ENCODE data around the gene CTIF.

The CTIF gene

DNA sequence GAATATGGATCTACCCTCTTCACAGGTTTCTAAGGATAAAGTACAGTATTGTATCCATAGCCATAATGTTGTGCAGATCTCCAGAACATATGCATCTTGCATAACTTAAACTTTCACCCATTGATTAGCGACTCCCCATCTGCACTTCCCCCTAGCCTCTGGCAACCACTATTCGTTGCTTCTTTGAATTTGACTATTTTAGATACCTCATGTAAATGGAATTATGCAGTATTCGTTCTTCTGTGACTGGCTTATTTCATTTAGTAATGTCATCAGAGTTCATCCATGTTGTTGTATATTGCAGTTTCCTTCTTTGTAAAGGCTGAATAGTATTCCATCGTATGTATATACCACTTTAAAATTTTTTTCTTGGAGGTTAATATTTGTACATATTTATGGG, 283.0 kb downstream of the CTIF start:
- TF ChIP-seq, protein P1, sequence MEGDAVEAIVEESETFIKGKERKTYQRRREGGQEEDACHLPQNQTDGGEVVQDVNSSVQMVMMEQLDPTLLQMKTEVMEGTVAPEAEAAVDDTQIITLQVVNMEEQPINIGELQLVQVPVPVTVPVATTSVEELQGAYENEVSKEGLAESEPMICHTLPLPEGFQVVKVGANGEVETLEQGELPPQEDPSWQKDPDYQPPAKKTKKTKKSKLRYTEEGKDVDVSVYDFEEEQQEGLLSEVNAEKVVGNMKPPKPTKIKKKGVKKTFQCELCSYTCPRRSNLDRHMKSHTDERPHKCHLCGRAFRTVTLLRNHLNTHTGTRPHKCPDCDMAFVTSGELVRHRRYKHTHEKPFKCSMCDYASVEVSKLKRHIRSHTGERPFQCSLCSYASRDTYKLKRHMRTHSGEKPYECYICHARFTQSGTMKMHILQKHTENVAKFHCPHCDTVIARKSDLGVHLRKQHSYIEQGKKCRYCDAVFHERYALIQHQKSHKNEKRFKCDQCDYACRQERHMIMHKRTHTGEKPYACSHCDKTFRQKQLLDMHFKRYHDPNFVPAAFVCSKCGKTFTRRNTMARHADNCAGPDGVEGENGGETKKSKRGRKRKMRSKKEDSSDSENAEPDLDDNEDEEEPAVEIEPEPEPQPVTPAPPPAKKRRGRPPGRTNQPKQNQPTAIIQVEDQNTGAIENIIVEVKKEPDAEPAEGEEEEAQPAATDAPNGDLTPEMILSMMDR (IDR thresholded peaks at IDR 0.05), result no peak

DNA sequence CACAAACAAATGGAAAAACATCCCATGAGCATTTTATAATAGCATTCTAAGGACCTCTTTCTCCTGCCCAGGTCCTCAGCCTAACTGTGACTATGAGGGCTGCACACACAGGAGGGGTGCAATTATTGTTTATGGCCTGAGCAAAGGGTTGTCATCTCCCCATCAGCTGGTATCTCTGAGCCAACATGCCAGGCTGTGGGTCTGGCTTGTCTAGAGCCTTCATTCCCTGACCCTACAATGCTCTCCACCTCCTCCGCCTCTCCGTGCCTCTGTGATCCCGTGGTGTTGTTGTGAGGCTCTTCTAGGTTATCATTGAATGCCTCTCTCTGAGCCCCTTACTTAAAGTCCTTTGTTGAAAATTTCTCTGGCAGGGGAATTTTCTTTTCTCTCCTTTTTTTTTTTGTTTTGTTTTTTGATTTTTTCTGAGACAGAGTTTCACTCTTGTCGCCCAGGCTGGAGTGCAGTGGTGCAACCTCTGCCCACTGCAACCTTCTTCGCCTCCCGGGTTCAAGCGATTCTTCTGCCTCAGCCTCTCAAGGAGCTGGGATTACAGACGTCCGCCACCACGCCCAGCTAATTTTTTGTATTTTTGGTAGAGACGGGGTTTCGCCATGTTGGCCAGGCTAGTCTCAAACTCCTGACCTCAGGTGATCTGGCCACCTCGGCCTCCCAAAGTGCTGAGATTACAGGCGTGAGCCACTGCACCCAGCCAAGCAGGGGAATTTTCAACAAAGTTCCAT, 285.6 kb downstream of the CTIF start:
- TF ChIP-seq, protein P1 (IDR thresholded peaks at IDR 0.05), result no peak

DNA sequence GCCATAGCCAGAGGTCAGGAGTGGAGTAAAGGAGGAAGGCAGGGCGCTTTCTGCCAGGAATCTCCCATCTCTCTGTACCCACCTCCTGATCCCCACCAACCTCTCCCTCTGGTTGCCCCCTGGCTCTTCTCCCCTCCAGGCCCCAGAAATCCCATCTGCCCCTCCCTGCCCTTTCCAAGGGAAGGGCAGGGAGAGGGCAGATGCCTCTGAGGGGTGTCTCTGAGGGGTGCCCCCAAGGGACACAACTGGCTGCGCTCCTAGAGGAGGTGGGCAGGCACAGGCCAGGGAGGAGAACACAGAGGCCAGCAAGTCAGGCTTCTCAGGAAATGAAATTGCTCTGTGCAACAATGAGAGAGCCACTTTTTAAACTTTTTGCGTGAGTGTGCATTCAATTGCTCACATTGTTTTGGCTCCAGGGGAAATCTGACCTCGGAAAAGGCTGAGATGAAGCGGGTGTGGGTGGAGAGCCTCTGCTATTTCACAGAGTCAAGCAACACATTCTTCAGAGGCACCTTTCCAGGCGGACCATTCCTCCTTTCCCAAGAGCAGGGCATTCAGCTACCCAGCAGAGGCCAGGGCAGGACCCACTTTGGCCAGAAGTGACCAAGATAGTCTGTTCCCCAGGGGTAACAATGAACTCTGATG, 286.4 kb downstream of the CTIF start:
- TF ChIP-seq, protein P1 (IDR thresholded peaks at IDR 0.05), result no peak

DNA sequence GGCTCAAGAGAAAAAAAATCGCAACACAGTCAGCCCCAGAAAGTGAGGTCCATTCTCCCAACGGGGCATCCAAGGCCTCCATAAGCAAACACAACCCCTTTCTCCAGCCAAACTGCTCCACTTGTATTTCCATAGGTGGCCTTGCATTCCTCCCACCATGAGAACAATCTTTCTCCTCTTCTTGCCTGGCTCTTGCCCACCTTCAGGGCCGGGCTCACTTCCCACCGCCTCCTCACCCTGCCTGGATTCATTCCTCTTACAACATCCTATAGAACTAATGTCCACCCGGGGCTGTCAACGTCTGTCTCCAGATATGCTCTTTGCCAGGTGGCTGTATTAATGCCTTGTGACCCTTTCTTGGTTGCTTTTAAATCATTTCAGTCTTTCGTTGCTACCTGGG, 287.4 kb downstream of the CTIF start:
- TF ChIP-seq, protein P1 (IDR thresholded peaks at IDR 0.05), result no peak

DNA sequence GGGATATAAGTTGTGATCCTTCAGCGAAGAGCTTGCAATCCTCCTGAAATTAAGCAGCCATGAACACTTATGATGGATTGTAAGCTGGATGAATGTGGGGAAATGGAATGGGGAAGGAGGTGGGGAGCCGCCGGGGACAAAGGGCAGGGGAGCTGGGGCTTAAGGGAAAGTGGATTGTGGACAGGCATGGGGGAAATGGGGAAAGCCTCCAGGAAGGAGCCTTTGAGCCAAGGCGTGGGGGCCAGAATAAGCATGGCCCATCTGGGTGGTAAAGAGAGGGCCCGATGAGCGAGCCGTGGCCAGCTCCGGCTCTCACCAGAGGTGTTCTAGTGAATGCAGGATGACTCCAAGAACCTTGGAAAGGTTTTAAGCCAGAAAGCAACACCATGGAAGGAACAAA, 288.0 kb downstream of the CTIF start:
- TF ChIP-seq, protein P1 (IDR thresholded peaks at IDR 0.05), result no peak

DNA sequence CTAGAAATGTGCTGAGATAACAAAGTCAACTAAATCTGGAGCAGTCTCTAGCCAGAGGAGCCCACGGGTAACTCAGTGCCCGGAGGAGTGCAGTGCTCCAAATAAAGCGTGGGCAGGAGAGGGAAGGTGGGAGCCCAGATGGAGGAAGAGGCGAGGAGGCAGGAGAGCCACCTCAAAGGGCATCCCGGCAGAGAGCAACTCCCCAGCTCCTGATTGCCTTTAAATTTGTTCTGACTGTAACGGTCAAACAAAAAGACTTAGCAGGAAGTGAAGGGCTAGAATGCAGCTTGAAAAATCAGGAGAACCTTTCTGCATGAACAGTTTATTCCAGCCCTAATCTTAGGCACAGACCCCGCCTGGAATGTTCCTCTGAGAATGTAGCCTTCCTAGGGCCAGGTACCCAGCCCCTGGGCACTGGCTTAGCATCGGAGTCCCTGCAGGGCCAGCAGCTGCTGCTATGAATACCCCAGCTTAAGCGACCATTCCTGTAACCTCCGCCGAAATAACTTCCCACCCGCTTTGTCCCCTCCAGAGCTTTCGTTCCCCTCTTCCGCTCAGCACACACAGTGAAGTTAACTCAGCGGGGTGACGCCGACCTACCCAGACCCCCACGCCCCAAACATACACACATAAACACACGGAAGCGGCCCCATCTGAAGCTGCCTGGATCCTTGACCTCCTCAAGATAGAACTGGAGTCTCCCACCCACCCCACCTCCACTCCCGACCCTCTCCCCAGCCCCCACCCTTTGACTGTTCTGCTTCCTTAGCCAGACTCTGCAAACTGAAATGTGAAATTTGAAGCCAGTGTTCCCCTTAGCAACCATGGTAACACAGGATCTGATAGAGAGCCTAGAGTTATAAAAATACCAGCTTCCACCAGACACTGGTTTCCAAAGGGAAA, 288.7 kb downstream of the CTIF start:
- TF ChIP-seq, protein P1 (IDR thresholded peaks at IDR 0.05), result no peak

DNA sequence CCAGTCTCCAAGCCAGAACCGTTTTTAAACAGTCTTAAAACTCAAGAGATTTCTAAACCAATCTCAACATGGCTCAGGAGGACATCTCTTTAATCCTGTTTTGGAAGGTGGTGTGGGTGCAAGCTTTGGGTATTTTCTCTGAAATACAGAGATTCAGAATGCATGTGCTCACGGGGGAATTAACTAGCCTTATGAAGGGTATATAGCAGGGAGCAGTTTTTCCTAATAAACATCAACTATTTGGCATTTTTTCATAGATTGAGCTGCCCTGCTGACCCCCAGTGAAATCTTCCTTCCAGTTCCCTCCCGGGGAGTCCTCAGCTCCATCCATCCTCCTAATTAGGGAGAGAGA, 289.3 kb downstream of the CTIF start:
- TF ChIP-seq, protein P1 (IDR thresholded peaks at IDR 0.05), result no peak

Data from LNCAP (cell line).